Measurements from ENCODE around the gene BCAS4.

BCAS4 gene

GRCh38 chr20:50886184-50886790 lies 91.4 kb downstream of the BCAS4 start:
- DNase-seq (ENCODE audit: extremely low spot score), result no peak
- CTCF ChIA-PET, result interaction anchor here (0.5 to 0.7 kb wide), 2 partner anchors 107 to 582 kb away, joined by 3 read pairs; no protein-coding TSS in a partner anchor
- TF ChIP-seq ZNF384 (IDR thresholded peaks at IDR 0.05), result no peak
- no peak for TF ChIP-seq L3MBTL2 (conservative IDR thresholded peaks at IDR 0.05)
- TF ChIP-seq NFRKB (IDR thresholded peaks at IDR 0.05), result no peak
- POLR2A ChIA-PET, result interaction anchor here (0.6 kb wide), 1 partner anchor 14 kb away, joined by 3 read pairs; no protein-coding TSS in a partner anchor

- ChIA-PET POLR2A (no interaction called here), CTCF (no interaction called here)
- DNase-seq (ENCODE audit: extremely low spot score), result no peak
- TF ChIP-seq SUZ12 (IDR thresholded peaks at IDR 0.05) (no peak), LEF1 (IDR thresholded peaks at IDR 0.05; ENCODE audit: borderline replicate concordance) (no peak), ARNT (IDR thresholded peaks at IDR 0.05) (no peak)
Observed at GRCh38 chr20:50887576-50887975, 92.7 kb downstream of the BCAS4 start.

GRCh38 chr20:50891138-50891537 lies 96.3 kb downstream of the BCAS4 start:
- TF ChIP-seq PKNOX1 (IDR thresholded peaks at IDR 0.05), result no peak
- TF ChIP-seq SP1 (IDR thresholded peaks at IDR 0.05), result no peak
- ChIA-PET CTCF (no interaction called here), POLR2A (no interaction called here)
- no peak for DNase-seq (ENCODE audit: extremely low spot score)

- DNase-seq (ENCODE audit: extremely low spot score), result no peak
- TF ChIP-seq FOXM1 (IDR thresholded peaks at IDR 0.05; ENCODE audit: borderline replicate concordance), result no peak
- TF ChIP-seq CTBP1 (IDR thresholded peaks at IDR 0.05; ENCODE audit: borderline replicate concordance), result no peak
- ChIA-PET CTCF (no interaction called here), POLR2A (no interaction called here)
Observed at GRCh38 chr20:50892394-50892793, 97.5 kb downstream of the BCAS4 start.

- CTCF ChIA-PET, result no interaction called here
- no peak for DNase-seq (ENCODE audit: extremely low spot score)
- POLR2A ChIA-PET, result no interaction called here
- TF ChIP-seq SP1 (IDR thresholded peaks at IDR 0.05) (no peak), FOXM1 (IDR thresholded peaks at IDR 0.05; ENCODE audit: borderline replicate concordance) (no peak), L3MBTL2 (conservative IDR thresholded peaks at IDR 0.05) (no peak), LEF1 (IDR thresholded peaks at IDR 0.05; ENCODE audit: borderline replicate concordance) (no peak), BHLHE40 (IDR thresholded peaks at IDR 0.05; ENCODE audit: borderline replicate concordance) (no peak), SUZ12 (IDR thresholded peaks at IDR 0.05) (no peak), FOXK2 (IDR thresholded peaks at IDR 0.05) (no peak), TARDBP (IDR thresholded peaks at IDR 0.05) (no peak), ELF4 (IDR thresholded peaks at IDR 0.05) (no peak), CTBP1 (IDR thresholded peaks at IDR 0.05; ENCODE audit: borderline replicate concordance) (no peak), FOXA1 (IDR thresholded peaks at IDR 0.05) (no peak), ZNF384 (IDR thresholded peaks at IDR 0.05) (no peak), ARNT (IDR thresholded peaks at IDR 0.05) (no peak)
Observed at GRCh38 chr20:50893620-50894019, 98.8 kb downstream of the BCAS4 start.

- CTCF ChIA-PET, result interaction anchor here (0.6 kb wide), 1 partner anchor 53 kb away, joined by 4 read pairs; no protein-coding TSS in a partner anchor
- no peak for TF ChIP-seq ELF4 (IDR thresholded peaks at IDR 0.05)
- TF ChIP-seq ZNF384 (IDR thresholded peaks at IDR 0.05), result no peak
- no peak for TF ChIP-seq LEF1 (IDR thresholded peaks at IDR 0.05; ENCODE audit: borderline replicate concordance)
- no peak for TF ChIP-seq FOXK2 (IDR thresholded peaks at IDR 0.05)
- no peak for TF ChIP-seq FOXA1 (IDR thresholded peaks at IDR 0.05)
- no peak for TF ChIP-seq PKNOX1 (IDR thresholded peaks at IDR 0.05)
- TF ChIP-seq TARDBP (IDR thresholded peaks at IDR 0.05), result no peak
- no peak for TF ChIP-seq L3MBTL2 (conservative IDR thresholded peaks at IDR 0.05)
- TF ChIP-seq SP1 (IDR thresholded peaks at IDR 0.05), result no peak
- no peak for TF ChIP-seq ARNT (IDR thresholded peaks at IDR 0.05)
- no peak for TF ChIP-seq NFRKB (IDR thresholded peaks at IDR 0.05)
- no peak for TF ChIP-seq FOXM1 (IDR thresholded peaks at IDR 0.05; ENCODE audit: borderline replicate concordance)
- TF ChIP-seq BHLHE40 (IDR thresholded peaks at IDR 0.05; ENCODE audit: borderline replicate concordance), result no peak
- no peak for TF ChIP-seq CTBP1 (IDR thresholded peaks at IDR 0.05; ENCODE audit: borderline replicate concordance)
- no peak for TF ChIP-seq SUZ12 (IDR thresholded peaks at IDR 0.05)
- TF ChIP-seq HDGF (IDR thresholded peaks at IDR 0.05; ENCODE audit: borderline replicate concordance), result no peak
- POLR2A ChIA-PET, result no interaction called here
- no peak for DNase-seq (ENCODE audit: extremely low spot score)
Observed at GRCh38 chr20:50895111-50895830, 100.4 kb downstream of the BCAS4 start.

- ChIA-PET POLR2A (no interaction called here), CTCF (no interaction called here)
- no peak for TF ChIP-seq BHLHE40 (IDR thresholded peaks at IDR 0.05; ENCODE audit: borderline replicate concordance)
- TF ChIP-seq SP1 (IDR thresholded peaks at IDR 0.05), result no peak
- TF ChIP-seq ZNF384 (IDR thresholded peaks at IDR 0.05), result no peak
- TF ChIP-seq CTBP1 (IDR thresholded peaks at IDR 0.05; ENCODE audit: borderline replicate concordance), result no peak
- TF ChIP-seq SUZ12 (IDR thresholded peaks at IDR 0.05), result no peak
- no peak for TF ChIP-seq PKNOX1 (IDR thresholded peaks at IDR 0.05)
- TF ChIP-seq ARNT (IDR thresholded peaks at IDR 0.05), result no peak
- no peak for TF ChIP-seq FOXK2 (IDR thresholded peaks at IDR 0.05)
- TF ChIP-seq L3MBTL2 (conservative IDR thresholded peaks at IDR 0.05), result no peak
- no peak for TF ChIP-seq TARDBP (IDR thresholded peaks at IDR 0.05)
- TF ChIP-seq ELF4 (IDR thresholded peaks at IDR 0.05), result no peak
- no peak for TF ChIP-seq LEF1 (IDR thresholded peaks at IDR 0.05; ENCODE audit: borderline replicate concordance)
- no peak for TF ChIP-seq HDGF (IDR thresholded peaks at IDR 0.05; ENCODE audit: borderline replicate concordance)
- no peak for TF ChIP-seq FOXM1 (IDR thresholded peaks at IDR 0.05; ENCODE audit: borderline replicate concordance)
- TF ChIP-seq FOXA1 (IDR thresholded peaks at IDR 0.05), result no peak
- TF ChIP-seq NFRKB (IDR thresholded peaks at IDR 0.05), result no peak
- no peak for DNase-seq (ENCODE audit: extremely low spot score)
Observed at GRCh38 chr20:50898475-50898874, 103.6 kb downstream of the BCAS4 start.
